HL-60 (cell line): ENCODE data around the gene GAB4.

ENCODE experiments used
- DNase-seq, 2 experiments: peaks; one replicate each; pipeline ENCODE4 v3.0.0-alpha.2; 2010 to 2020; ENCODE audit warnings: low read depth in 1 of 2, low spot score in 1 of 2
- H3K27ac ChIP-seq: fragments of 250-450 bp; sonication (Bioruptor Pico); replicated peaks from 2 replicates; pipeline ENCODE4 v1.5.1; 2020; ENCODE audit warnings: mild to moderate bottlenecking, moderate library complexity
- H3K27me3 ChIP-seq: fragments of 250-450 bp; sonication (Bioruptor Pico); 2 replicates; pipeline ENCODE4 v1.5.1; 2021; ENCODE audit warnings: mild to moderate bottlenecking, moderate library complexity; ENCODE audit not compliant: insufficient read depth, poor library complexity, severe bottlenecking
- H3K4me3 ChIP-seq: replicated peaks from 2 replicates; pipeline ENCODE4 v1.5.1; 2011; ENCODE audit warnings: mild to moderate bottlenecking, control low read depth, low read length; ENCODE audit not compliant: insufficient read depth
- CTCF ChIP-seq: IDR thresholded peaks from one replicate; pipeline ENCODE4 v1.5.1; 2011; ENCODE audit warnings: low read length, control low read depth, inconsistent platforms; ENCODE audit not compliant: insufficient read depth
- GABPA ChIP-seq: IDR thresholded peaks from 2 replicates; pipeline ENCODE4 v1.6.1; 2012; ENCODE audit warnings: low read depth
- POLR2AphosphoS5 ChIP-seq: IDR thresholded peaks from 2 replicates; pipeline ENCODE4 v1.6.1; 2012; ENCODE audit warnings: low read depth
- REST ChIP-seq: IDR thresholded peaks from 2 replicates; pipeline ENCODE4 v1.6.1; 2012; ENCODE audit warnings: low read depth; ENCODE audit not compliant: insufficient replicate concordance
- SPI1 ChIP-seq: IDR thresholded peaks from 2 replicates; pipeline ENCODE4 v1.6.1; 2012; ENCODE audit warnings: low read depth, mild to moderate bottlenecking, borderline replicate concordance

The GAB4 gene

GRCh38 chr22:17012267-17012666, 4.2 kb upstream of the GAB4 start:
- no peak overlapping the region for H3K27ac ChIP-seq
- H3K27me3 ChIP-seq: no peaks in the 10 kb centered on the region
- no peak for DNase-seq
- H3K4me3 ChIP-seq: no peak overlapping the region
- TF ChIP-seq CTCF: no peak
- no peak for TF ChIP-seq POLR2AphosphoS5
- TF ChIP-seq SPI1: no peak
- TF ChIP-seq GABPA: no peak

- TF ChIP-seq GABPA: no peak
- TF ChIP-seq REST: no peak
- TF ChIP-seq SPI1: no peak
- no peak for TF ChIP-seq POLR2AphosphoS5
- peak; percentile 3 for TF ChIP-seq CTCF
- no peaks in the 10 kb centered on the region for H3K27me3 ChIP-seq
- no peak overlapping the region for H3K4me3 ChIP-seq
- DNase-seq: no peak
- no peak overlapping the region for H3K27ac ChIP-seq
Observed at GRCh38 chr22:17009640-17010291, 1.7 kb upstream of the GAB4 start.

- Histone ChIP-seq H3K4me3 (no peak overlapping the region), H3K27ac (no peak overlapping the region), H3K27me3 (no peaks in the 10 kb centered on the region)
- DNase-seq: no peak
- TF ChIP-seq GABPA: no peak
- no peak for TF ChIP-seq REST
- no peak for TF ChIP-seq CTCF
- TF ChIP-seq SPI1: no peak
- no peak for TF ChIP-seq POLR2AphosphoS5
Observed at GRCh38 chr22:17007257-17007656, 765 bp downstream of the GAB4 start.

GRCh38 chr22:16989915-16990314, 18.1 kb downstream of the GAB4 start:
- Histone ChIP-seq H3K27me3 (no peaks in the 10 kb centered on the region), H3K27ac (no peak overlapping the region), H3K4me3 (no peak overlapping the region)
- DNase-seq: no peak
- TF ChIP-seq GABPA (no peak), POLR2AphosphoS5 (no peak), CTCF (no peak), SPI1 (no peak)
